Spleen (tissue), 11 donors: ENCODE data around the gene CCDC17. TPM values are rescaled to one million over a fixed set of nuclear protein-coding genes. Genes with fewer than 3 reads are reported as not detected.

ENCODE experiments used
- DNase-seq: peaks from one replicate; pipeline ENCODE4 v3.0.0-alpha.2; 2020
- H3K27ac ChIP-seq, 8 donors: fragments of 200-600 bp; sonication (generic) in 7 of 8; 1 replicate in 4 of 8; 2 replicates in 4 of 8; pipeline versions ENCODE4 v1.5.0 to v1.8.0; 2016 to 2021; ENCODE audit warnings: inconsistent platforms in 4 of 8, mild to moderate bottlenecking in 4 of 8, moderate library complexity in 1 of 8
- H3K27me3 ChIP-seq, 7 donors: fragments of 200-600 bp; sonication (generic) in 6 of 7; replicated peaks in 1 of 7; 1 replicate in 4 of 7; 2 replicates in 3 of 7; pipeline versions ENCODE4 v1.5.0 to v1.8.0; 2016 to 2021; ENCODE audit warnings: inconsistent platforms in 3 of 7, mild to moderate bottlenecking in 1 of 7
- H3K36me3 ChIP-seq, 6 donors: fragments of 200-600 bp; sonication (generic) in 5 of 6; 1 replicate in 4 of 6; 2 replicates in 2 of 6; pipeline versions ENCODE4 v1.5.0 to v1.8.0; 2016 to 2021; ENCODE audit warnings: inconsistent platforms in 2 of 6
- H3K4me1 ChIP-seq, 6 donors: fragments of 200-600 bp; sonication (generic) in 5 of 6; 1 replicate in 3 of 6; 2 replicates in 3 of 6; pipeline versions ENCODE4 v1.5.0 to v1.8.0; 2016 to 2021; ENCODE audit warnings: inconsistent platforms in 3 of 6
- H3K4me3 ChIP-seq, 8 donors: fragments of 200-600 bp; sonication (generic) in 7 of 8; 1 replicate in 4 of 8; 2 replicates in 4 of 8; pipeline versions ENCODE4 v1.5.0 to v1.8.0; 2016 to 2021; ENCODE audit warnings: inconsistent platforms in 4 of 8, mild to moderate bottlenecking in 4 of 8, moderate library complexity in 2 of 8
- H3K9me3 ChIP-seq, 8 donors: fragments of 200-600 bp; sonication (generic) in 7 of 8; 1 replicate in 4 of 8; 2 replicates in 4 of 8; pipeline versions ENCODE4 v1.5.0 to v1.8.0; 2016 to 2021; ENCODE audit warnings: inconsistent platforms in 4 of 8
- CTCF ChIP-seq, 11 experiments: fragments of 200-600 bp in 7 of 11; fragments of 450-650 bp in 4 of 11; sonication (generic) in 4 of 11; IDR thresholded peaks in 8 of 11; conservative IDR thresholded peaks in 3 of 11; 1 replicate in 7 of 11; 2 replicates in 4 of 11; pipeline versions ENCODE4 v1.4.0 to v1.8.0; 2016 to 2021; ENCODE audit warnings: antibody characterized with exemption in 11 of 11, inconsistent platforms in 4 of 11, mild to moderate bottlenecking in 1 of 11
- POLR2A ChIP-seq, 3 donors: fragments of 450-650 bp; IDR thresholded peaks; one replicate each; pipeline ENCODE4 v1.5.1; 2017; ENCODE audit warnings: antibody characterized with exemption in 3 of 3, mild to moderate bottlenecking in 1 of 3
- POLR2AphosphoS5 ChIP-seq, 3 donors: sonication (generic); formaldehyde crosslinking; IDR thresholded peaks; one replicate each; pipeline ENCODE4 v1.5.1; 2017; ENCODE audit warnings: antibody characterized with exemption in 3 of 3
- WGBS, 5 donors: extraction: QIAGEN DNeasy Blood & Tissue Kit in 3 of 5; methylation state at CpG; one replicate each; pipeline versions ENCODE4 v1.1.5 to v1.1.7; 2013 to 2018; 5-methylcytosine and 5-hydroxymethylcytosine counted together
- intact Hi-C: fragments of 100-400 bp; cut with DNase I; formaldehyde crosslinking; loops from one replicate; pipeline ENCODE4 v1.15.0; 2023; ENCODE audit warnings: low total_unique reads
- polyA plus RNA-seq, 3 donors: library from polyadenylated mRNA; stranded (reverse); fragments of 200-250 nt; gene quantifications; one replicate each; pipeline ENCODE4 v1.2.1, GENCODE V29; 2013
- total RNA-seq, 7 donors: library from RNA; depleted of rRNA in 3 of 7; stranded (reverse); fragments of >200 nt in 3 of 7; fragmentation: NEBNext Ultra II Directional in 4 of 7; extraction: Animal tissue kit (Norgen Biotek cat#: 25700) in 4 of 7; gene quantifications; one replicate each; pipeline versions ENCODE4 v1.1.0 to v1.2.1, GENCODE V29; 2016 to 2021
- donor health status: healthy with polysubstance abuse.
- donor health status: DM: no; HTN: no; CAD: no; lungs with moderate emphysema.
- donor health status: DM: no; HTN: no; CAD: no.
- donor health status: Bipolar disorder and iron deficiency.
- donor health status: healthy.
- donor health status: DM: no; HTN: no; CAD: no.
- donor health status: DM: yes; HTN: yes; CAD: no.

Gene CCDC17
- total and polyA plus RNA-seq, 10 donors: 0.55 to 7.6 (median 5.0) TPM

GRCh38 chr1:45622524-45623394 lies 1.1 kb downstream of the CCDC17 start:
- peaks cover 3 to 44% (median 17%) of the 10 kb centered on the region in 6 donors for H3K4me1 ChIP-seq
- no peaks in the 10 kb centered on the region for H3K9me3 ChIP-seq
- WGBS, 5 donors: 78 to 96% (median 87%) methylated on average over 64 to 78 of the region's 78 CpGs
- H3K4me3 ChIP-seq: no peak overlapping the region
- DNase-seq: no peak
- H3K27me3 ChIP-seq: no peaks in the 10 kb centered on the region
- peak overlapping the region in 5 of 8 donors; percentile 69 to 83 (median 79) for H3K27ac ChIP-seq
- TF ChIP-seq CTCF (IDR thresholded peaks at IDR 0.05 in 8 of 11, conservative IDR thresholded peaks at IDR 0.05 in 3 of 11) (no peak), POLR2A (IDR thresholded peaks at IDR 0.05) (no peak), POLR2AphosphoS5 (IDR thresholded peaks at IDR 0.05) (peak in 2 of 3 donors; percentile 50 to 67)
- H3K36me3 ChIP-seq: peaks cover 0 to 100% (median 44%) of the 10 kb centered on the region in 6 donors
- intact Hi-C loops: no loop called here

DNA sequence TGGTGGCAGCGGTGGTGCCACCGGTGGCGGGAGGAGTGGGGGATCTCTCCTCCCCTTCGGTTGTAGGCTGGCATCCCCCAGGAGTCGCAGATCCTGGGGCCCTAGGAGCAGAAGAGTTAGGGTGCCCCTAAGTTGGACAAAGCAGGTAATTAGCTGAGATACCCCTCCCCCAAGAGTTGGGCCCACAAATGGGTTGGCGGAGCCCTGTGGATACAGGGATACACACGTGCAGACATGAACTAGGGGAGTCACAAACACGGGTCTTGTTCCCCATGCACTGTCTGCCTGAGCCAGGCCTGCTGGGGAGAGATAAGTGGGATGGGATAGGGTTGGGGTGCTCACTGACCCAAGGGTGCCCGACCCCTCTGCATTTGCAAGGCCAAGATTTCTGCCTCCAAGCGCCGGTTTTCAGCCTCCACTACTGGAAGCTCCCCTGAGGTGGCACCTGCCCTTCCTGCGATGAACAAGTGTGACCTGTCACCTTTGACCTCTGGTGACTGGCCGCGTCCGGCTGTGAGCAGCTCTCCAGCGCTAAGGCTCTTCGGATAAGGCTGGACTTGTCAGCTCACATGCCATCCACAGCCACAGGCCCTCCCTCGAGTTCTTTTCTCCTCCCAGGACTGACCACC lies 1.8 kb downstream of the CCDC17 start:
- no peak overlapping the region for H3K4me3 ChIP-seq
- no peak for TF ChIP-seq CTCF (IDR thresholded peaks at IDR 0.05 in 8 of 11, conservative IDR thresholded peaks at IDR 0.05 in 3 of 11)
- peak in 1 of 3 donors; percentile 28 for TF ChIP-seq POLR2AphosphoS5 (IDR thresholded peaks at IDR 0.05)
- WGBS, 5 donors: 75 to 79% (median 77%) methylated on average over 9 to 18 of the region's 18 CpGs
- H3K9me3 ChIP-seq: no peaks in the 10 kb centered on the region
- peak overlapping the region; percentile 9 to 83 (median 70) for H3K27ac ChIP-seq
- H3K36me3 ChIP-seq: peaks cover 0 to 100% (median 46%) of the 10 kb centered on the region in 6 donors
- H3K4me1 ChIP-seq: peaks cover 3 to 44% (median 17%) of the 10 kb centered on the region in 6 donors
- H3K27me3 ChIP-seq: no peaks in the 10 kb centered on the region
- peak; percentile 75 for DNase-seq
- intact Hi-C loops: no loop called here

DNA sequence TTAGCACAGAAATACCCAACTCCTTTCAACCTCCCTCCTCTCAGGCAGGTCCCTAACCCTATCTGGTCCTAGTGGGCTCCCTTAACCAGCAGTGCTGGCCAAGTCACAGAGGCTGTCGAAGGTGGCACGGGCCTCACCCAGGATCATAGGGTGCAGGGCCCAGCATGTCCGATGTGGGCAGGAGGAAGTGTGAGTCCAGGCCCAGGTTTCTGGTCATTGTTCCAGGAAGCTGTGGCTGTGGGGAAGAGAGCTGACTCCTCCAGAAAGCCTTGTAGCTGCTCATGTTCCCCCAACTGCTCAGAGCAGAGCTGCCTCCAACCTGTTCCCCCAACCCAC lies 2.4 kb downstream of the CCDC17 start:
- Histone ChIP-seq H3K4me3 (no peak overlapping the region), H3K4me1 (peaks cover 3 to 44% (median 17%) of the 10 kb centered on the region in 6 donors), H3K27me3 (no peaks in the 10 kb centered on the region), H3K9me3 (no peaks in the 10 kb centered on the region), H3K27ac (peak overlapping the region; percentile 9 to 83 (median 70)), H3K36me3 (peaks cover 0 to 100% (median 48%) of the 10 kb centered on the region in 6 donors)
- 22 to 70% (median 51%) methylated on average over 3 of the region's 3 CpGs for WGBS, 5 donors
- DNase-seq: peak; percentile 76
- no peak for TF ChIP-seq CTCF (IDR thresholded peaks at IDR 0.05 in 8 of 11, conservative IDR thresholded peaks at IDR 0.05 in 3 of 11)
- TF ChIP-seq POLR2AphosphoS5 (IDR thresholded peaks at IDR 0.05): peak; percentile 34 to 58 (median 58)
- no peak for TF ChIP-seq POLR2A (IDR thresholded peaks at IDR 0.05)
- intact Hi-C loops: no loop called here
